H1 (cell line): ENCODE results near the gene ZACN. TPM values are rescaled to one million over a fixed set of nuclear protein-coding genes. Genes with fewer than 3 reads are reported as not detected.

Experiments used
- CTCF ChIA-PET: fragments of 300-600 bp; sonication (Branson Sonifier 250); formaldehyde crosslinking; loops from one replicate; lab custom pipeline; 2021; ENCODE audit not compliant: partially characterized antibody; lab: Charles Lee
- POLR2A ChIA-PET: fragments of 300-600 bp; sonication (Branson Sonifier 250); formaldehyde crosslinking; loops from one replicate; lab custom pipeline; 2021; ENCODE audit warnings: inconsistent platforms; ENCODE audit not compliant: partially characterized antibody; lab: Charles Lee
- DNase-seq, 2 experiments: peaks; one replicate each; pipeline versions ENCODE4 v3.0.0 to v3.0.0-alpha.2; 2010 to 2022; ENCODE audit warnings: low spot score in 2 of 2, low read depth in 1 of 2, mixed read lengths in 1 of 2
- FAIRE-seq: peaks from 2 replicates; lab custom pipeline; 2011; peaks lifted over from hg19 to GRCh38; lab: Jason Lieb, UNC
- H2AFZ ChIP-seq: 2 replicates; pipeline ENCODE4 v1.8.1; 2012; ENCODE audit warnings: low read length, inconsistent platforms
- H2AK5ac ChIP-seq: 2 replicates; pipeline ENCODE4 v1.6.1; 2013; ENCODE audit warnings: low read depth, low read length
- H2BK120ac ChIP-seq: replicated peaks from 2 replicates; pipeline ENCODE3; 2013; ENCODE audit warnings: low read depth, low read length, inconsistent platforms
- H2BK12ac ChIP-seq: 2 replicates; pipeline ENCODE4 v1.6.1; 2013; ENCODE audit warnings: low read depth, low read length
- H2BK15ac ChIP-seq: 2 replicates; pipeline ENCODE4 v1.6.1; 2013; ENCODE audit warnings: low read length
- H2BK20ac ChIP-seq: 2 replicates; pipeline ENCODE4 v1.6.1; 2013; ENCODE audit warnings: low read length
- H2BK5ac ChIP-seq: 2 replicates; pipeline ENCODE4 v1.6.1; 2013; ENCODE audit warnings: low read depth, low read length
- H3K14ac ChIP-seq: 2 replicates; pipeline ENCODE4 v1.6.1; 2013; ENCODE audit warnings: inconsistent platforms; ENCODE audit not compliant: insufficient read length
- H3K18ac ChIP-seq: 2 replicates; pipeline ENCODE4 v1.6.1; 2013; ENCODE audit warnings: low read length; ENCODE audit errors: extremely low read depth
- H3K23ac ChIP-seq: 2 replicates; pipeline ENCODE4 v1.6.1; 2013; ENCODE audit warnings: inconsistent platforms; ENCODE audit not compliant: insufficient read length
- H3K23me2 ChIP-seq: 2 replicates; pipeline ENCODE4 v1.6.1; 2013; ENCODE audit warnings: low read depth, low read length
- H3K27ac ChIP-seq: 2 replicates; pipeline ENCODE4 v1.6.1; 2011; ENCODE audit warnings: low read depth, low read length, inconsistent platforms
- H3K27me3 ChIP-seq, 4 experiments: replicated peaks in 1 of 4; 1 replicate in 1 of 4; 2 replicates in 3 of 4; pipeline versions ENCODE4 v1.6.1 to v1.8.1; 2011 to 2013; ENCODE audit warnings: low read length in 3 of 4, mild to moderate bottlenecking in 3 of 4, inconsistent platforms in 2 of 4, mixed read lengths in 2 of 4, moderate library complexity in 1 of 4; ENCODE audit not compliant: control insufficient read depth in 3 of 4, insufficient read depth in 3 of 4; ENCODE audit errors: extremely low read depth in 1 of 4
- H3K36me3 ChIP-seq, 4 experiments: 2 replicates each; pipeline versions ENCODE4 v1.6.1 to v1.8.1; 2011 to 2013; ENCODE audit warnings: mild to moderate bottlenecking in 4 of 4, low read length in 3 of 4, moderate library complexity in 2 of 4, control low read depth in 1 of 4, inconsistent platforms in 1 of 4; ENCODE audit not compliant: insufficient read depth in 4 of 4, control insufficient read depth in 2 of 4
- H3K4ac ChIP-seq: replicated peaks from 2 replicates; pipeline ENCODE3; 2013; ENCODE audit warnings: low read length, low read depth, mixed read lengths, inconsistent platforms; ENCODE audit not compliant: insufficient read length
- H3K4me1 ChIP-seq, 4 experiments: replicated peaks in 1 of 4; 1 replicate in 1 of 4; 2 replicates in 3 of 4; pipeline versions ENCODE4 v1.6.1 to v1.8.1; 2011 to 2013; ENCODE audit warnings: low read length in 3 of 4, inconsistent platforms in 2 of 4, mixed read lengths in 1 of 4; ENCODE audit not compliant: insufficient read depth in 4 of 4, control insufficient read depth in 3 of 4
- H3K4me2 ChIP-seq, 2 experiments: 2 replicates each; pipeline versions ENCODE4 v1.6.1 to v1.8.1; 2011 to 2013; ENCODE audit warnings: low read depth in 2 of 2, low read length in 2 of 2, control low read depth in 1 of 2, inconsistent platforms in 1 of 2, mild to moderate bottlenecking in 1 of 2; ENCODE audit not compliant: insufficient read depth in 1 of 2
- H3K4me3 ChIP-seq, 4 experiments: fragments of 200-600, 300-600 bp in 1 of 4; sonication (generic), shearing (Covaris generic), sonication (Bioruptor Twin) in 1 of 4; 2 replicates each; pipeline versions ENCODE4 v1.5.1 to v1.8.1; 2011 to 2016; ENCODE audit warnings: low read length in 4 of 4, low read depth in 3 of 4, control low read depth in 2 of 4, inconsistent platforms in 2 of 4, mild to moderate bottlenecking in 2 of 4, mixed read lengths in 1 of 4, moderate library complexity in 1 of 4; ENCODE audit not compliant: insufficient read depth in 2 of 4; ENCODE audit errors: extremely low read depth in 1 of 4
- H3K56ac ChIP-seq: replicated peaks from 2 replicates; pipeline ENCODE3; 2013; ENCODE audit warnings: low read depth, mild to moderate bottlenecking, mixed read lengths, low read length, inconsistent platforms; ENCODE audit not compliant: insufficient read length
- H3K79me1 ChIP-seq: 2 replicates; pipeline ENCODE4 v1.6.1; 2013; ENCODE audit warnings: low read depth, low read length, control low read depth
- H3K79me2 ChIP-seq, 2 experiments: 2 replicates each; pipeline versions ENCODE4 v1.6.1 to v1.8.1; 2012 to 2013; ENCODE audit warnings: low read length in 2 of 2, mild to moderate bottlenecking in 2 of 2, inconsistent platforms in 1 of 2; ENCODE audit not compliant: insufficient read depth in 2 of 2, control insufficient read depth in 1 of 2
- H3K9ac ChIP-seq, 4 experiments: replicated peaks in 1 of 4; 1 replicate in 1 of 4; 2 replicates in 3 of 4; pipeline versions ENCODE4 v1.6.1 to v1.8.1; 2011 to 2013; ENCODE audit warnings: low read depth in 3 of 4, low read length in 3 of 4, control low read depth in 2 of 4, mild to moderate bottlenecking in 2 of 4, moderate library complexity in 2 of 4, inconsistent platforms in 1 of 4; ENCODE audit errors: extremely low read depth in 1 of 4
- H3K9me3 ChIP-seq, 2 experiments: 2 replicates each; pipeline versions ENCODE4 v1.6.1 to v1.8.1; 2012 to 2013; ENCODE audit warnings: mild to moderate bottlenecking in 2 of 2, moderate library complexity in 2 of 2, control low read depth in 1 of 2, inconsistent platforms in 1 of 2, low read depth in 1 of 2, low read length in 1 of 2, mixed read lengths in 1 of 2; ENCODE audit not compliant: insufficient read depth in 2 of 2
- H4K20me1 ChIP-seq, 2 experiments: replicated peaks in 1 of 2; 2 replicates each; pipeline versions ENCODE3 to v1.8.1; 2011 to 2013; ENCODE audit warnings: inconsistent platforms in 2 of 2, low read length in 2 of 2, mild to moderate bottlenecking in 1 of 2; ENCODE audit not compliant: insufficient read depth in 2 of 2, control insufficient read depth in 1 of 2
- H4K5ac ChIP-seq: 2 replicates; pipeline ENCODE4 v1.6.1; 2013; ENCODE audit warnings: low read length, low read depth, mixed read lengths, inconsistent platforms; ENCODE audit not compliant: insufficient read length
- H4K8ac ChIP-seq: 2 replicates; pipeline ENCODE4 v1.8.0; 2013; ENCODE audit warnings: mild to moderate bottlenecking, moderate library complexity, low read length, inconsistent platforms; ENCODE audit not compliant: insufficient read depth; ENCODE audit errors: extremely low read depth
- H4K91ac ChIP-seq: replicated peaks from 2 replicates; pipeline ENCODE3; 2013; ENCODE audit warnings: low read length, mixed read lengths, inconsistent platforms; ENCODE audit not compliant: insufficient read length
- EGR1 ChIP-seq: IDR thresholded peaks from 2 replicates; pipeline ENCODE4 v1.6.1; 2011; ENCODE audit warnings: low read depth, low read length, borderline replicate concordance
- FOSL1 ChIP-seq: IDR thresholded peaks from 2 replicates; pipeline ENCODE4 v1.6.1; 2011; ENCODE audit warnings: mild to moderate bottlenecking, low read depth, low read length, moderate library complexity; ENCODE audit not compliant: insufficient read depth
- HDAC6 ChIP-seq: IDR thresholded peaks from one replicate; pipeline ENCODE4 v1.7.1; 2012; ENCODE audit warnings: low read depth, mild to moderate bottlenecking, inconsistent platforms, low read length, moderate library complexity
- JUN ChIP-seq: IDR thresholded peaks from 2 replicates; pipeline ENCODE4 v1.6.1; 2011; ENCODE audit warnings: low read depth, mild to moderate bottlenecking, improper control_type of control experiment, low read length
- JUND ChIP-seq: IDR thresholded peaks from 2 replicates; pipeline ENCODE4 v1.6.1; 2011; ENCODE audit warnings: mild to moderate bottlenecking, improper control_type of control experiment, low read length
- MAX ChIP-seq: IDR thresholded peaks from 2 replicates; pipeline ENCODE4 v1.6.1; 2012; ENCODE audit warnings: inconsistent platforms
- POLR2AphosphoS5 ChIP-seq: IDR thresholded peaks from 2 replicates; pipeline ENCODE4 v1.6.1; 2011; ENCODE audit warnings: low read depth, low read length
- POU5F1 ChIP-seq: IDR thresholded peaks from 2 replicates; pipeline ENCODE4 v1.6.1; 2011; ENCODE audit warnings: low read depth, mild to moderate bottlenecking, low read length, moderate library complexity
- RBBP5 ChIP-seq: IDR thresholded peaks from 2 replicates; pipeline ENCODE4 v1.7.1; 2012; ENCODE audit warnings: low read depth, mild to moderate bottlenecking, inconsistent platforms, low read length, moderate library complexity, borderline replicate concordance
- RFX5 ChIP-seq: IDR thresholded peaks from 2 replicates; pipeline ENCODE4 v1.6.1; 2011; ENCODE audit warnings: low read depth, low read length, improper control_type of control experiment, borderline replicate concordance
- TAF1 ChIP-seq: IDR thresholded peaks from 2 replicates; pipeline ENCODE4 v1.6.1; 2011; ENCODE audit warnings: mild to moderate bottlenecking, low read depth, low read length
- YY1 ChIP-seq: IDR thresholded peaks from 2 replicates; pipeline ENCODE4 v1.6.1; 2011; ENCODE audit warnings: low read depth, mild to moderate bottlenecking, low read length
- WGBS, 2 experiments: shearing (Covaris generic) in 1 of 2; methylation state at CpG; one replicate each; pipeline versions ENCODE4 v1.1.6 to v1.1.7; 2013 to 2015; ENCODE audit warnings: low lambda C conversion rate in 2 of 2, mixed read lengths in 2 of 2, inconsistent platforms in 1 of 2, low coverage in 1 of 2, missing lambda C conversion rate in 1 of 2; ENCODE audit not compliant: insufficient replicate concordance in 2 of 2, insufficient coverage in 1 of 2, insufficient read length in 1 of 2; ENCODE audit errors: extremely low coverage in 1 of 2, missing lambda C conversion rate in 1 of 2; 5-methylcytosine and 5-hydroxymethylcytosine counted together
- polyA plus RNA-seq, 7 experiments: library from polyadenylated mRNA; depleted of rRNA in 3 of 7; stranded (reverse) in 5 of 7; unstranded in 2 of 7; fragments of >200 nt in 5 of 7; fragments of 200-250 nt in 2 of 7; gene quantifications; 1 replicate in 5 of 7; 2 replicates in 1 of 7; 4 replicates in 1 of 7; pipeline versions ENCODE4 v1.2.1 to v1.2.3, GENCODE V29; 2011 to 2013; ENCODE audit warnings: missing spikeins in 2 of 7, mixed read lengths in 2 of 7
- total RNA-seq: library from RNA; stranded (reverse); fragmentation: NEBNext Ultra II Directional; extraction: Animal tissue kit (Norgen Biotek cat#: 25700); gene quantifications from 2 replicates; pipeline ENCODE4 v1.2.1, GENCODE V29; 2021

ZACN gene
- total and polyA plus RNA-seq, 2 of the 8 experiments (the other 6 are each of a cell fraction or from before 2014, with no cell fraction given), result 0.26 TPM; not detected in 1

GRCh38 chr17:76075364-76076145 lies 3.4 kb upstream of the ZACN start:
- Histone ChIP-seq H3K23ac (no peak overlapping the region), H2BK12ac (peak overlapping the region; percentile 29; the same call in 1 of the 2 replicates), H3K4me2 (peak overlapping the region; percentile 77 to 79), H3K79me2 (peaks cover 3 to 16% of the 10 kb centered on the region in 2 experiments), H2BK20ac (peak overlapping the region; percentile 48), H4K20me1 (peaks cover 2 to 17% of the 10 kb centered on the region in 2 experiments), H3K79me1 (peaks cover 6% of the 10 kb centered on the region; the same call in 1 of the 2 replicates), H3K4me3 (peak overlapping the region; percentile 21 to 60 (median 40); a peak in 5 of 8 replicates), H2AFZ (no peak overlapping the region; the same call in 1 of the 2 replicates), H3K18ac (no peak overlapping the region), H2BK5ac (no peak overlapping the region), H3K27me3 (peaks cover 54 to 72% (median 68%) of the 10 kb centered on the region in 4 experiments), H3K9me3 (no peaks in the 10 kb centered on the region), H3K9ac (no peak overlapping the region; a peak in 1 of 7 replicates), H4K5ac (no peak overlapping the region), H2BK120ac (no peak overlapping the region), H3K36me3 (no peaks in the 10 kb centered on the region; a peak in 1 of 8 replicates), H3K4me1 (peaks cover 0 to 54% (median 36%) of the 10 kb centered on the region in 4 experiments; a peak in 6 of 7 replicates), H2AK5ac (no peak overlapping the region), H4K91ac (no peak overlapping the region), H3K56ac (no peak overlapping the region), H3K4ac (no peak overlapping the region), H4K8ac (peak overlapping the region; percentile 7; the same call in 1 of the 2 replicates), H3K14ac (no peak overlapping the region), H2BK15ac (peak overlapping the region; percentile 6; the same call in 1 of the 2 replicates), H3K27ac (no peak overlapping the region), H3K23me2 (peaks cover 31% of the 10 kb centered on the region)
- FAIRE-seq (no peak), DNase-seq (peak in 1 of 2 experiments; percentile 81)
- 10% methylated on average over 48 of the region's 48 CpGs; no CpG with 5 or more reads in 1 of the 2 experiments for WGBS, 2 experiments
- ChIA-PET CTCF (interaction anchor here (0.5 to 7.6 kb wide), 20 partner anchors 8 to 254 kb away, joined by 3 to 36 read pairs (median 4); partner anchors contain the start of genes CDK3 and EXOC7), POLR2A (interaction anchor here (0.6 to 2.9 kb wide), 10 partner anchors 11 to 295 kb away, joined by 3 to 10 read pairs (median 4); partner anchors contain the start of gene EXOC7)
- TF ChIP-seq HDAC6 (no peak), EGR1 (no peak), YY1 (no peak), JUN (no peak), POLR2AphosphoS5 (no peak), RBBP5 (no peak), POU5F1 (no peak), JUND (no peak), TAF1 (no peak), RFX5 (no peak), MAX (no peak), FOSL1 (no peak)
